ENCODE data around the gene CDS1.
"Not testable (repeated sequence)": the region's sequence is repeated elsewhere in the genome, so short reads cannot be mapped to it uniquely, and the experiment has no call there.

The CDS1 gene

GRCh38 chr4:84582988-84583875 lies at the start of gene CDS1:
TSS of gene CDS1 (plus strand) at chr4:84583127. CDS start at chr4:84583402, 275 bp downstream.
- DNase-seq (ENCODE audit: low spot score): peak; percentile 1

- no peak for DNase-seq (ENCODE audit: low spot score)
Measured at GRCh38 chr4:84535901-84536300, 47.0 kb upstream of the CDS1 start.

GRCh38 chr4:84545093-84545492 lies 37.8 kb upstream of the CDS1 start:
- no peak for DNase-seq (ENCODE audit: low spot score)

GRCh38 chr4:84547211-84547610 lies 35.7 kb upstream of the CDS1 start:
- no peak for DNase-seq (ENCODE audit: low spot score)

- not testable (repeated sequence) for DNase-seq (ENCODE audit: low spot score)
Measured at GRCh38 chr4:84549191-84549590, 33.7 kb upstream of the CDS1 start.

- no peak for DNase-seq (ENCODE audit: low spot score)
Measured at GRCh38 chr4:84562156-84562555, 20.8 kb upstream of the CDS1 start.

- DNase-seq (ENCODE audit: low spot score): no peak
Measured at GRCh38 chr4:84563002-84563401, 19.9 kb upstream of the CDS1 start.

GRCh38 chr4:84565951-84566350 lies 17.0 kb upstream of the CDS1 start:
- DNase-seq (ENCODE audit: low spot score): no peak

GRCh38 chr4:84568496-84568895 lies 14.4 kb upstream of the CDS1 start:
- DNase-seq (ENCODE audit: low spot score): no peak

- no peak for DNase-seq (ENCODE audit: low spot score)
Measured at GRCh38 chr4:84569009-84569408, 13.9 kb upstream of the CDS1 start.

- DNase-seq (ENCODE audit: low spot score): peak; percentile 17
Measured at GRCh38 chr4:84573385-84574068, 9.4 kb upstream of the CDS1 start.

- no peak for DNase-seq (ENCODE audit: low spot score)
Measured at GRCh38 chr4:84574069-84574720, 8.7 kb upstream of the CDS1 start.

GRCh38 chr4:84578540-84579402 lies 4.2 kb upstream of the CDS1 start:
- DNase-seq (ENCODE audit: low spot score): peak; percentile 13

GRCh38 chr4:84579403-84579776 lies 3.5 kb upstream of the CDS1 start:
- DNase-seq (ENCODE audit: low spot score): no peak

- DNase-seq (ENCODE audit: low spot score): peak; percentile 69
Measured at GRCh38 chr4:84582302-84582987, 482 bp upstream of the CDS1 start.

- no peak for DNase-seq (ENCODE audit: low spot score)
Measured at GRCh38 chr4:84583876-84584380, 1.0 kb downstream of the CDS1 start.

- DNase-seq (ENCODE audit: low spot score): no peak
Measured at GRCh38 chr4:84585251-84585650, 2.3 kb downstream of the CDS1 start.

- DNase-seq (ENCODE audit: low spot score): no peak
Measured at GRCh38 chr4:84594724-84595123, 11.8 kb downstream of the CDS1 start.

- DNase-seq (ENCODE audit: low spot score): no peak
Measured at GRCh38 chr4:84596826-84597225, 13.9 kb downstream of the CDS1 start.

- no peak for DNase-seq (ENCODE audit: low spot score)
Measured at GRCh38 chr4:84597450-84597849, 14.5 kb downstream of the CDS1 start.

- DNase-seq (ENCODE audit: low spot score): no peak
Measured at GRCh38 chr4:84606645-84607044, 23.7 kb downstream of the CDS1 start.

Data from activated CD4-positive, alpha-beta T cell treated with anti-CD3 and anti-CD28 coated beads, Interleukin-2, Interleukin-4, amounts not matched to agents 100 ng/mL and 50 ng/mL, durations not matched to agents 16 hours and 8 hours (primary cell).